Measurements from ENCODE around the gene GLT8D1.

The GLT8D1 gene

DNA sequence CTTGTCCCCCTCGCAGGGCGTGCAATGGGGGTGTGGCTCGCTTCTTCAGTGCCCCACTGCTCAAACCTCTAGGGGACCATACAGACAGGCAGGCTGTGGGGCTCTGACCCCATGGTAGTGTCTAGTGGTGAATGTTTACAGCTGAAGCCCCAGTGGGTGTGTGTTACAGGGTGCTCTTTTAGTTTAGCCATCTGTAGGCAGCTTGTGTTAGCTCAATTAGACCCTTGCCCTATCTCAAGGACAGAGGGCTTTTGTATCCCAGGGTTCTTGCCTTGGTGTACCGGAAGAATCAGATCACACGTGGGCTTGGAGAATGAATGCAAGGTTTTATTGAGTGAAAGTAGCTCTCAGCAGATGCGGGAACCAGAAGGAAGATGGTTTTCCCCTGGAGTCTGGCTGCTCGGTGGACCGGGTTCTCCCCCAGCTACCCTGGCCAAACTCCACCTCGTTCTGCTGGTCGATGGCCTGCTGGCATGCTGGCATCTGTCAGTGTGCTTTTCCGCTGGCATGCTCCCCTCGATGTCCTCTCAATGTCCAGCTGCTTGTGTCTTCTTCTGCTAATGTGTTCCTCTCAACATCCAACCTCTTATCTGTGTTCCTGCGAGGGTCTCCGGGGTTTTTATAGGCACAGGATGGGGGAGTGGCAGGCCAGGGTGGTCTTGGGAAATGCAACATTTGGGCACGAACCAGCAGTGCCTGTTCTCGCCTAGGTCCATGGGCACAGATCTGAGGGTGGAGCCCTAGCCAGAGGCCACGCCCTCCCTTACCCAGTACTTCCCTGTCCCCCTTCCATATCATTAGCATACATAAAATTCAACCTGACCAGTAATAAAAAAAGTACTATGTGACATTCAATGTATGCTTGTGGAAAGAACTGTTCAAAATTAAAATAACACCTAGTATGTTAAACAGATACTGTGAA is 7.0 kb upstream of the GLT8D1 start:
- DNase-seq (ENCODE audit: low read depth in 2 of 2): no peak

DNA sequence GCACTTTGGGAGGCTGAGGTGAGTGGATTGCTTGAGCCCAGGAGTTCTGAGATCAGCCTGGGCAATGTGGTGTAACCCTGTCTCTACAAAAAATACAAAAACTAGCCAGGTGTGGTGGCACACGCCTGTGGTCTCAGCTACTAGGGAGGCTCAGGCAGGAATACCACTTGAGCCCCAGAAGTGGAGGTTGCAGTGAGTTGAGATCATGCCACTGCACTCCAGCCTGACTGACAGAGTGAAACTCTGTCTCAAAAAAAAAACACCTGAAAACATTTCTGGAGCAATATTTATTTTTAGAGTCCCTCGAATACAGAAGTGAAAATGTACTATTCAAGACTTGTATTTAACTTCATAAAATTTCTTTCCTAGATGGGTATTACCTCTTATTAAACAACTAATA is 4.9 kb upstream of the GLT8D1 start:
- DNase-seq (ENCODE audit: low read depth in 2 of 2): no peak

DNA sequence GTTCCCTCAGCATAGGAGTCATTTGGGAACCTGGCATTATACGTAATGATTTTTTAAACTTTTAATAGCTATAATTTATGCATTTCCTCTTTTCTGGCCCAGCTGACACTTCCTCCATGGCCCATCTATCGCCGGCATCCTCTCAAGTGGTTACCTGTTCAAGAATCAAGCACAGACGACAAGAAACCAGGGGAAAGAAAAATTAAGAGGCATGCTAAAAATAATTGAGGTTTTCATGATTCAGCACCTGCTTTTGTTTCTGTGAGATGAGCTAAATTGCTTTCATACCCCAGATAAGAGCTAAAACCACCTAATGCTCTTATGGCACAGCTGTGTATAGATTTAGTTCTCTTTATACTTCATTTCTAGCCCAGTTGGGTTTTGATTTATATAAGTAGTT is 2.0 kb upstream of the GLT8D1 start:
- DNase-seq (ENCODE audit: low read depth in 2 of 2): no peak

DNA sequence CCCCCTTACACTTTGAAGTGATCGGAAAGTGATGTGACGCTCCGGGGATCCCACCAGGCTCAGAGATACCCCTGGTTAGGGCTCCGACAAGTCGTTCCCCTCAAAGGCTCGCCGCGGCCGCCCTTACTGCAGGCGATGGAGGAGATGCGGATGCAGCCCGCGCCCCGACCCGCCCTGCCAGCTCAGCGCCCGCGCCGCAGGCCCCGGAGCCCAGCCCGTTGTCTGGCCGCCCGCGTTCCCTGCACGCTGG is 228 bp downstream of the GLT8D1 start:
- no peak for DNase-seq (ENCODE audit: low read depth in 2 of 2)

- no peak for DNase-seq (ENCODE audit: low read depth in 2 of 2)
These were observed 767 bp downstream of the GLT8D1 start for GRCh38 chr3:52704611-52705437.

- no peak for DNase-seq (ENCODE audit: low read depth in 2 of 2)
These were observed 2.2 kb downstream of the GLT8D1 start for GRCh38 chr3:52703341-52703740.

DNA sequence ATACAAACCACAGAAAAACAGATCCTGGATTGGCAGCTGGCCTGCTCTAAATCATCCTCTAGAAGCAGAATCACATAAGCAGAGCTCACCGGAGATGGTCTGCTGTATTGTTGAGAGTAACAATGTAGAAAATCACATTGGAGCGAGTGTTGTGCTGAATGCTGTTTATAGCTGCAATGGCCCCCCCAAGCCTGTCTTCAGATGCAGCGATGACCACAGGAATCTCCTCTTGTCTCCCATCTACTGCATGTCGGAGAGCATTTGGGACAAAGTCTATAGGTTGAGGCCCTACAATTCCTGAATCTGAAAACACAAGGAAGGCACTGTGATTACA is 8.0 kb downstream of the GLT8D1 start:
- DNase-seq (ENCODE audit: low read depth in 2 of 2): no peak

GRCh38 chr3:52696830-52697631 is 8.6 kb downstream of the GLT8D1 start:
- DNase-seq (ENCODE audit: low read depth in 2 of 2): no peak

DNA sequence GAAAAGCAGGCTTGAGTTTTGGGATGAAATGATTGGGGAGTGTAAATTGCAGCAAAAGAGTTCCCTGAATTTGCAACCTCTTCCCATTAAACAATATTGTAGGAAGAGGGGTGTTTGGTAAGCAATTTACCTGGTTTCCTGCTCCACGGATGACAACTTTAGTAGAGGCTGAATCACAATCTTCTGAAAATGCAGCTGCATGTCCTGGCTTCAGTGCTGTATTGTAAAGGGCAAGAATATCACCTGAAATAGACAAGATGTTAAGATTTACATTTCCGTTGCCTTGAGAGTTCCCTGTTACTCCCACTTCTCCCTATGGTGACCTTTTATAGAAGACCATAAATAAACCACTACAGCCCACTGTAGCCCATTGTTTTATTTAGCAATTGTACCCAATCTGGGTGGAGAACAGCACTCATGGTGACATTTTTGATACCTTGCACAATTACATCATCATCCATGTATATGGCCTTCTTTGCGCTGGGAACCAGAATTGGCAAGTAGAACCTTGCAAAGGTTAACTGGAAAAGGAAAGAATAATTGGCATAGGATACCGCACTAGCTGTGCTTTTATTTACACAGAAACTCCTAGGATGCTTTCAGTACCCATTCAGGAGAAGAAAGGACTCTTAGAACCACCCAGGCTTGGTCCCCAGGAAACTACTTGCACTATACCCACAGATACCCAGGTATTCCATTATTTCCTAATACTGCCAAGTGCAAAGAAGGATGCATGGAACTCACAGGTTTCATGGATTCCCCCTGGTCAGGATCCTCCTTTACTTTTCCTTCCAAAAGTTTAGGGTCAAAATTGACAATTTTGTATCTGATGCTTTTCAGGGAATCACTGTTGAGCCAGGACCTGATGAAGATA is 9.6 kb downstream of the GLT8D1 start:
- DNase-seq (ENCODE audit: low read depth in 2 of 2): no peak

GRCh38 chr3:52694528-52695189 is 10.9 kb downstream of the GLT8D1 start:
- DNase-seq (ENCODE audit: low read depth in 2 of 2): no peak

DNA sequence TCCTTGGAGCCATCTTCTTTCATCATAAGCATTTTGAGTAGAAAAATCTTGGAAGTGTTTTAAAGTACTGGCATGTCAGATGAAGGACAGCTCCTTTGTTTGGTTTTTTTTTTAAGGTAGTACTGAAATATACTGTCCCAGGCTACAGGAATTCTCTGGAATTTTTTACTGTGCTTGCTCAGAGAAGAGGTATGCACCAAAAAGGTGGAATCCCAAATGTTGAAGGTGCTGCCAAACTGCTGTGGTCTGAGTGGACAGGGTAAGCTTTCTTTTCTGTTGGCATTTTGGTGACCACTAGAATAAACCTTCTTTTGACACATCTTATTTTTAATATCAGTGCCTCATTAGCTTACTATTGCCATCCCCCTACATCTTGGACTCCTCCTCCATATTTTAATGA is 12.5 kb downstream of the GLT8D1 start:
- no peak for DNase-seq (ENCODE audit: low read depth in 2 of 2)

DNA sequence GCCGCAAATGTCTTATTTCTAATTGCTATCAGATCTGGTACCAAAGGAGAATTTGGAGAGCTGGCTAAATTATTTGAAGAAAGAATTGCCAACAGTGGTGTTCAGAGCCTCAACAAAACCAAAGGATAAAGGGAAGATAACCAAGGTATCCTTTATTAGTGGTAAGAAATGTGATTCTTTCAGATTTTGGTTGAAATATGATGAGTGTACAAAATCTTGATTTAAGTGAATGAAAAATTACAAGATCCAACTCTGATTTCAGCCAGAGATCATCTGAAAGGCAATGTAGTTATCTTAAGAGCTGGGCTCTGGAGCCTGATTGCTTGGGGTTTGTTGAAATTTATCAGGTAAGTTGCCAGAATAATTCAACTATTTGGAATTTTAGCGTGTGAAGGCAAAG is 15.0 kb downstream of the GLT8D1 start:
- DNase-seq (ENCODE audit: low read depth in 2 of 2): no peak

DNA sequence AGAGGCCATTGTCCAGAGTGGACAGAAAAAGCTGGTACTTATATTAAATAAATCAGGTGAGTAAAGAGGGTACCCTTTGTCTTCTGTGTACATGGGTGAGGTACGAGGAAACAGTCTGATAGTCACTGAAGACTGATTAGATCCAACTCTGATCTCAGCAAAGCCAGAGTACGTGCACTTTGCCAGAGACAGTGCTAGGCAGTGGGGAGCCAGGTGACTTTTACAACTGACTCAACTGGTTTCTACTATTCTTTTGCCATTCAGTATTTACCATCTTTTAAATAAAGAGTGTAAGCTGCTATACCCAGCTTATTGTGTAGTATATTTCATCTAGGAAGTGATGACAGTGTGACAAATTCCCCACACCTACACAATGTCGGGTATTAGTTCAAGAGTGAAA is 16.4 kb downstream of the GLT8D1 start:
- DNase-seq (ENCODE audit: low read depth in 2 of 2): no peak

DNA sequence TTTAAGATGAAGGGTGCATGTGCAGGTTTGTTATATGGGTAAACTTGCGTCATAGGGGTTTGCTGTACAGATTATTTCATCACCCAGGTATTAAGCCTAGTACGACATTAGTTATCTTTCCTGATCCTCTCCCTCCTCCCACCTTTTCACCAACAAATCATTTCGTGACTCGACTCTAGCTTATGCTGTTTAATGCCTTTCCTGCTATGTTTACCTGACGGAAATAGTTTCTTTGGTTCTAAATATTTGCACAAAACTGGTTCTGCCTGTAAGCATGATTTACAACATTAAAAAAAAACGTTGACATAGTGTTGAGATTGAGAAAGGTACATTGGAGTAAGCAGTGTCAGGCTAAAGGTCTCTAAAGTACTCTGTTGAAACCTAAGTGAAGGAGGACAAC is 17.3 kb downstream of the GLT8D1 start:
- DNase-seq (ENCODE audit: low read depth in 2 of 2): no peak

- peak; percentile 89 to 91 for DNase-seq (ENCODE audit: low read depth in 2 of 2)
These were observed 19.6 kb downstream of the GLT8D1 start, which contains the start of the genes GNL3 and PBRM1 for GRCh38 chr3:52685709-52686691. Gene GNL3, plus strand, starts transcription at chr3:52686032. Its CDS starts 61 bp downstream, at chr3:52686093. Gene PBRM1, minus strand, starts transcription at chr3:52685913.

- peak; percentile 79 for DNase-seq (ENCODE audit: low read depth in 2 of 2)
These were observed 20.3 kb downstream of the GLT8D1 start for GRCh38 chr3:52685285-52685708.

- no peak for DNase-seq (ENCODE audit: low read depth in 2 of 2)
These were observed 21.4 kb downstream of the GLT8D1 start for GRCh38 chr3:52684184-52684583.

GRCh38 chr3:52683611-52684010 is 22.0 kb downstream of the GLT8D1 start:
- no peak for DNase-seq (ENCODE audit: low read depth in 2 of 2)

GRCh38 chr3:52682016-52682415 is 23.6 kb downstream of the GLT8D1 start:
- DNase-seq (ENCODE audit: low read depth in 2 of 2): peak in 1 of 2 donors; percentile 25
